CD4-positive, alpha-beta T cell (primary cell): ENCODE results near the gene SKAP1. TPM values are rescaled to one million over a fixed set of nuclear protein-coding genes. Genes with fewer than 3 reads are reported as not detected.

Experiments used
- ATAC-seq: fragments of 200-7000 bp; cut with Tn5 transposase; one replicate; pipeline ENCODE4 v1.10.0; 2022; ENCODE audit warnings: mild to moderate bottlenecking; ENCODE audit not compliant: poor library complexity
- CTCF ChIA-PET: fragments of 350-600 bp; sonication (Branson Sonifier 250); formaldehyde crosslinking; loops from one replicate; lab custom pipeline; 2021; ENCODE audit warnings: antibody characterized with exemption, inconsistent platforms; lab: Charles Lee
- POLR2A ChIA-PET: fragments of 350-600 bp; sonication (Branson Sonifier 250); formaldehyde crosslinking; loops from one replicate; lab custom pipeline; 2021; ENCODE audit warnings: antibody characterized with exemption, inconsistent platforms; lab: Charles Lee
- DNase-seq, 14 experiments: peaks; one replicate each; pipeline ENCODE4 v3.0.0-alpha.2; 2013 to 2020; ENCODE audit warnings: mixed read lengths in 2 of 14
- H3K27ac ChIP-seq, 2 donors: one replicate each; pipeline versions ENCODE4 v1.5.1 to v1.7.0; 2013; ENCODE audit warnings: low read length in 2 of 2, low read depth in 1 of 2, mild to moderate bottlenecking in 1 of 2
- H3K27me3 ChIP-seq, 2 experiments: 1 replicate in 1 of 2; 2 replicates in 1 of 2; pipeline versions ENCODE4 v1.6.1 to v1.7.0; 2013; ENCODE audit warnings: low read length in 2 of 2, control low read depth in 1 of 2, mild to moderate bottlenecking in 1 of 2, moderate library complexity in 1 of 2; ENCODE audit not compliant: insufficient read depth in 2 of 2, control insufficient read depth in 1 of 2
- H3K36me3 ChIP-seq: one replicate; pipeline ENCODE4 v1.6.1; 2013; ENCODE audit warnings: low read length, control low read depth; ENCODE audit not compliant: insufficient read depth
- H3K4me1 ChIP-seq: one replicate; pipeline ENCODE4 v1.6.1; 2013; ENCODE audit warnings: low read length, control low read depth; ENCODE audit not compliant: insufficient read depth
- H3K4me3 ChIP-seq: one replicate; pipeline ENCODE4 v1.5.1; 2013; ENCODE audit warnings: mild to moderate bottlenecking, low read length, moderate library complexity
- H3K9me3 ChIP-seq, 2 experiments: 1 replicate in 1 of 2; 2 replicates in 1 of 2; pipeline versions ENCODE4 v1.6.1 to v1.7.0; 2013; ENCODE audit warnings: low read length in 2 of 2, mild to moderate bottlenecking in 2 of 2, control low read depth in 1 of 2, moderate library complexity in 1 of 2; ENCODE audit not compliant: control insufficient read depth in 1 of 2, insufficient read depth in 1 of 2
- H3K27ac Mint-ChIP-seq: one replicate; pipeline ENCODE4 v1.8.0; 2020; ENCODE audit warnings: mixed read lengths
- H3K27me3 Mint-ChIP-seq: one replicate; pipeline ENCODE4 v1.8.0; 2021; ENCODE audit warnings: mixed read lengths
- H3K36me3 Mint-ChIP-seq: one replicate; pipeline ENCODE4 v1.8.0; 2021; ENCODE audit warnings: low read depth, mixed read lengths
- H3K4me1 Mint-ChIP-seq: one replicate; pipeline ENCODE4 v1.8.0; 2021; ENCODE audit warnings: low read depth, mixed read lengths
- H3K4me3 Mint-ChIP-seq: one replicate; pipeline ENCODE4 v1.8.0; 2020; ENCODE audit warnings: mild to moderate bottlenecking, mixed read lengths
- H3K9me3 Mint-ChIP-seq: one replicate; pipeline ENCODE4 v1.8.0; 2020; ENCODE audit warnings: mixed read lengths
- CTCF ChIP-seq: fragments of 200-600 bp; IDR thresholded peaks from one replicate; pipeline ENCODE4 v1.8.0; 2022; ENCODE audit warnings: antibody characterized with exemption, mild to moderate bottlenecking
- intact Hi-C, 2 experiments: fragments of 100-400 bp; cut with DNase I in 1 of 2; cut with micrococcal nuclease in 1 of 2; formaldehyde crosslinking; loops; one replicate each; pipeline versions ENCODE4 v1.15.1 to v1.9.0; 2023 to 2025; cut with DNase I, micrococcal nuclease
- polyA plus RNA-seq, 2 donors: library from polyadenylated mRNA; unstranded; fragments of 120-200 nt; gene quantifications; one replicate each; pipeline ENCODE4 v1.2.1, GENCODE V29; 2013
- total RNA-seq, 174 experiments: library from RNA in 2 of 174; stranded (reverse) in 2 of 174; gene quantifications; one replicate each; pipeline ENCODE4 v1.2.3 and lab custom pipeline; 2021 to 2026

Gene SKAP1
- total RNA-seq (10 to 100 TPM; 92.0 to 95.1 TPM), total RNA-seq (lab: John Stamatoyannopoulos, UW) (15.2 to 104 (median 45.0) reads per million in 172 experiments)
- 125 TPM for polyA plus RNA-seq (2013, experiment 1 of 2)
- 152 TPM for polyA plus RNA-seq (2013, experiment 2 of 2)

GRCh38 chr17:48429638-48430586, at the start of gene SKAP1:
SKAP1 (minus strand) TSS chr17:48430214.
- peak; percentile 65 for ATAC-seq
- H3K4me3 Mint-ChIP-seq, result peak within 1 kb of the TSS; percentile 92
- H3K4me1 Mint-ChIP-seq, result peaks cover 95% of the 10 kb centered on the region
- no peaks in the 10 kb centered on the region for H3K27me3 Mint-ChIP-seq
- Histone ChIP-seq H3K36me3 (no peaks in the 10 kb centered on the region), H3K27me3 (no peaks in the 10 kb centered on the region), H3K4me1 (peaks cover 43% of the 10 kb centered on the region), H3K27ac (peak within 1 kb of the TSS; percentile 88 to 95), H3K4me3 (peak within 1 kb of the TSS; percentile 90), H3K9me3 (no peaks in the 10 kb centered on the region)
- intact Hi-C loops, result loop anchor here in 1 of 2 experiments (2.0 kb wide), 1 partner anchor 27 kb away; no protein-coding TSS in a partner anchor
- H3K36me3 Mint-ChIP-seq, result peaks cover 30% of the 10 kb centered on the region
- peak within 1 kb of the TSS; percentile 93 for H3K27ac Mint-ChIP-seq
- ChIA-PET CTCF (no interaction called here), POLR2A (interaction anchor here (4.8 to 6.3 kb wide), 2 partner anchors 10 to 25 kb away, joined by 54 to 66 read pairs; no protein-coding TSS in a partner anchor)
- H3K9me3 Mint-ChIP-seq, result no peaks in the 10 kb centered on the region
- DNase-seq, result peak in 13 of 14 experiments; percentile 41 to 86 (median 62)
- TF ChIP-seq CTCF, result no peak

DNA sequence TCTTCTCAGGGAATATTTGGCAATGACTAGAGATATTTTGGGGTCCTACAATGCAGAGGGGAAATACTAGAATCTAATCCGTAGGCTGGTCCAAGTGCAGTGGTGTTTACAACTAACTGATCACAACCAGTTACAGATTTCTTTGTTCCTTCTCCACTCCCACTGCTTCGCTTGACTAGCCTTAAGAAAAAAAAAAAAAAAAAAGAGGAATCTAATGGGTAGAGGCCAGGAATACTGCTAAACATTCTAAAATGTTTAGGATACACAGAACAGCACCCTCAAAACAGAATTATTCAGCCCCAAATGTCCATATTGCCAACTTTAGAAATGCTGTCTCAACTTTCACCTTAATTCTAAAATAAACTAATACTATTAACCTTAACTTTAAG, 49.0 kb upstream of the SKAP1 start:
- Histone ChIP-seq H3K27ac (no peak overlapping the region), H3K36me3 (no peaks in the 10 kb centered on the region), H3K9me3 (no peaks in the 10 kb centered on the region), H3K27me3 (no peaks in the 10 kb centered on the region), H3K4me3 (no peak overlapping the region), H3K4me1 (peaks cover 7% of the 10 kb centered on the region)
- no peak for ATAC-seq
- POLR2A ChIA-PET, result no interaction called here
- Mint-ChIP-seq H3K4me1 (peaks cover 6% of the 10 kb centered on the region), H3K9me3 (no peaks in the 10 kb centered on the region), H3K36me3 (no peaks in the 10 kb centered on the region), H3K4me3 (no peak overlapping the region), H3K27ac (no peak overlapping the region), H3K27me3 (no peaks in the 10 kb centered on the region)
- intact Hi-C loops, result loop anchor here in 1 of 2 experiments (10.0 kb wide), 1 partner anchor 46 kb away; no protein-coding TSS in a partner anchor
- no peak for DNase-seq
- CTCF ChIA-PET, result no interaction called here
- no peak for TF ChIP-seq CTCF

GRCh38 chr17:48478224-48479013, 48.4 kb upstream of the SKAP1 start:
- peaks cover 5% of the 10 kb centered on the region for H3K4me1 ChIP-seq
- Mint-ChIP-seq H3K4me3 (no peak overlapping the region), H3K36me3 (no peaks in the 10 kb centered on the region), H3K9me3 (no peaks in the 10 kb centered on the region), H3K4me1 (peaks cover 5% of the 10 kb centered on the region), H3K27me3 (no peaks in the 10 kb centered on the region), H3K27ac (no peak overlapping the region)
- POLR2A ChIA-PET, result interaction anchor here (0.6 kb wide), 1 partner anchor 137 kb away, joined by 3 read pairs; no protein-coding TSS in a partner anchor
- no peaks in the 10 kb centered on the region for H3K9me3 ChIP-seq
- peak; percentile 37 for ATAC-seq
- H3K36me3 ChIP-seq, result no peaks in the 10 kb centered on the region
- CTCF ChIA-PET, result interaction anchor here (1.1 kb wide), 1 partner anchor 21 kb away, joined by 3 read pairs; no protein-coding TSS in a partner anchor
- DNase-seq, result peak in 4 of 14 experiments; percentile 21 to 67 (median 51)
- H3K4me3 ChIP-seq, result no peak overlapping the region
- no peaks in the 10 kb centered on the region for H3K27me3 ChIP-seq
- intact Hi-C loops, result loop anchor here in 1 of 2 experiments (10.0 kb wide), 1 partner anchor 46 kb away; no protein-coding TSS in a partner anchor
- no peak overlapping the region for H3K27ac ChIP-seq
- no peak for TF ChIP-seq CTCF
